CD4-positive, alpha-beta T cell treated with Interleukin-2 at 100 ng/mL for 4 hours (primary cell): Measurements from ENCODE around the gene MAP3K20.
A peak's percentile ranks its signal among the peaks of the same experiment; 100 is the strongest.
"Not testable (repeated sequence)": the region's sequence is repeated elsewhere in the genome, so short reads cannot be mapped to it uniquely, and the experiment has no call there.

ENCODE experiments used
- DNase-seq: peaks from one replicate; pipeline ENCODE4 v3.0.0-alpha.2; 2020; ENCODE audit warnings: low spot score

MAP3K20 gene

GRCh38 chr2:173075781-173076580, at the start of gene MAP3K20:
MAP3K20 (plus strand) TSS chr2:173075846; CDS start chr2:173091032, 15,186 bp downstream.
- DNase-seq: peak; percentile 33

- DNase-seq: no peak
Measured at GRCh38 chr2:173026479-173026878, 49.2 kb upstream of the MAP3K20 start.

- peak; percentile 75 for DNase-seq
Measured at GRCh38 chr2:173027181-173028128, 48.2 kb upstream of the MAP3K20 start.

- DNase-seq: no peak
Measured at GRCh38 chr2:173028141-173028540, 47.5 kb upstream of the MAP3K20 start.

GRCh38 chr2:173028671-173029070, 47.0 kb upstream of the MAP3K20 start:
- DNase-seq: no peak

GRCh38 chr2:173030561-173031490, 44.8 kb upstream of the MAP3K20 start:
- DNase-seq: no peak

GRCh38 chr2:173032032-173032431, 43.6 kb upstream of the MAP3K20 start:
- no peak for DNase-seq

- no peak for DNase-seq
Measured at GRCh38 chr2:173033084-173033483, 42.6 kb upstream of the MAP3K20 start.

- no peak for DNase-seq
Measured at GRCh38 chr2:173034143-173034542, 41.5 kb upstream of the MAP3K20 start.

- no peak for DNase-seq
Measured at GRCh38 chr2:173037245-173038120, 38.2 kb upstream of the MAP3K20 start.

GRCh38 chr2:173038257-173038656, 37.4 kb upstream of the MAP3K20 start:
- DNase-seq: not testable (repeated sequence)

- no peak for DNase-seq
Measured at GRCh38 chr2:173040729-173041128, 34.9 kb upstream of the MAP3K20 start.

- peak; percentile 4 for DNase-seq
Measured at GRCh38 chr2:173043476-173043875, 32.2 kb upstream of the MAP3K20 start.

- DNase-seq: no peak
Measured at GRCh38 chr2:173043897-173044519, 31.6 kb upstream of the MAP3K20 start.

- DNase-seq: no peak
Measured at GRCh38 chr2:173044686-173045085, 31.0 kb upstream of the MAP3K20 start.

- no peak for DNase-seq
Measured at GRCh38 chr2:173045181-173045580, 30.5 kb upstream of the MAP3K20 start.

- DNase-seq: no peak
Measured at GRCh38 chr2:173048522-173048896, 27.1 kb upstream of the MAP3K20 start.

- DNase-seq: no peak
Measured at GRCh38 chr2:173048897-173049661, 26.6 kb upstream of the MAP3K20 start.

GRCh38 chr2:173049831-173050230, 25.8 kb upstream of the MAP3K20 start:
- DNase-seq: no peak

- no peak for DNase-seq
Measured at GRCh38 chr2:173050684-173051083, 25.0 kb upstream of the MAP3K20 start.
